Keratinocyte (primary cell): ENCODE measurements around the gene GARIN6. TPM values are rescaled to one million over a fixed set of nuclear protein-coding genes. Genes with fewer than 3 reads are reported as not detected.

Experiments used
- DNase-seq: peaks from one replicate; pipeline ENCODE4 v3.0.0-alpha.2; 2011; ENCODE audit warnings: low read depth, missing footprints, low spot score
- FAIRE-seq: peaks from 2 replicates; lab custom pipeline; 2011; peaks lifted over from hg19 to GRCh38; lab: Jason Lieb, UNC
- H2AFZ ChIP-seq: 2 replicates; pipeline ENCODE4 v1.6.0; 2012; ENCODE audit warnings: low read length, control low read depth, inconsistent platforms; ENCODE audit not compliant: control insufficient read depth
- H3K27ac ChIP-seq: 2 replicates; pipeline ENCODE4 v1.5.1; 2011; ENCODE audit warnings: low read length; ENCODE audit not compliant: control insufficient read depth, insufficient read depth
- H3K27me3 ChIP-seq: 3 replicates; pipeline ENCODE4 v1.6.0; 2011; ENCODE audit warnings: low read length; ENCODE audit not compliant: control insufficient read depth, insufficient read depth; ENCODE audit errors: extremely low read depth
- H3K36me3 ChIP-seq, 2 experiments: 2 replicates in 1 of 2; 3 replicates in 1 of 2; pipeline ENCODE4 v1.5.1; 2011; ENCODE audit warnings: low read length in 2 of 2, mild to moderate bottlenecking in 1 of 2; ENCODE audit not compliant: control insufficient read depth in 2 of 2, insufficient read depth in 2 of 2; ENCODE audit errors: extremely low read depth in 1 of 2
- H3K4me1 ChIP-seq: 3 replicates; pipeline ENCODE4 v1.5.1; 2011; ENCODE audit warnings: low read length; ENCODE audit not compliant: control insufficient read depth, insufficient read depth; ENCODE audit errors: extremely low read depth
- H3K4me2 ChIP-seq: 3 replicates; pipeline ENCODE4 v1.6.0; 2011; ENCODE audit warnings: low read depth, low read length; ENCODE audit not compliant: control insufficient read depth, insufficient read depth; ENCODE audit errors: extremely low read depth
- H3K4me3 ChIP-seq, 3 experiments: fragments of 200-600 bp in 1 of 3; sonication (generic) in 1 of 3; 2 replicates in 2 of 3; 3 replicates in 1 of 3; pipeline ENCODE4 v1.5.1; 2011 to 2016; ENCODE audit warnings: low read length in 3 of 3, mild to moderate bottlenecking in 3 of 3, control low read depth in 2 of 3, inconsistent platforms in 1 of 3, low read depth in 1 of 3, mixed read lengths in 1 of 3, mixed run types in 1 of 3, moderate library complexity in 1 of 3; ENCODE audit not compliant: control insufficient read depth in 2 of 3, insufficient read depth in 2 of 3; ENCODE audit errors: extremely low read depth in 1 of 3
- H3K79me2 ChIP-seq: 2 replicates; pipeline ENCODE4 v1.6.0; 2012; ENCODE audit warnings: low read length; ENCODE audit not compliant: control insufficient read depth, insufficient read depth
- H3K9ac ChIP-seq: 3 replicates; pipeline ENCODE4 v1.6.0; 2011; ENCODE audit warnings: low read length; ENCODE audit not compliant: control insufficient read depth, insufficient read depth; ENCODE audit errors: extremely low read depth
- H3K9me1 ChIP-seq: 3 replicates; pipeline ENCODE4 v1.6.0; 2011; ENCODE audit warnings: low read length; ENCODE audit not compliant: control insufficient read depth, insufficient read depth; ENCODE audit errors: extremely low read depth
- H3K9me3 ChIP-seq: 2 replicates; pipeline ENCODE4 v1.5.1; 2012; ENCODE audit warnings: low read depth, low read length; ENCODE audit not compliant: control insufficient read depth
- H4K20me1 ChIP-seq: 3 replicates; pipeline ENCODE4 v1.6.0; 2011; ENCODE audit warnings: low read length; ENCODE audit not compliant: control insufficient read depth, insufficient read depth; ENCODE audit errors: extremely low read depth
- EZH2 ChIP-seq: IDR thresholded peaks from one replicate; pipeline ENCODE4 v1.6.1; 2012; ENCODE audit warnings: inconsistent platforms, mild to moderate bottlenecking, low read length, moderate library complexity
- dilution Hi-C: fragments of 300-500 bp; cut with MboI; formaldehyde crosslinking; loops from one replicate; pipeline ENCODE4 v1.7.0; 2020; ENCODE audit warnings: low sequenced_read_pairs; ENCODE audit not compliant: extremely low pct_ligation_motif_present
- polyA plus RNA-seq, 5 experiments: library from polyadenylated mRNA; depleted of rRNA in 3 of 5; stranded (reverse) in 3 of 5; stranded (forward) in 1 of 5; unstranded in 1 of 5; fragments of >200 nt; gene quantifications; 1 replicate in 1 of 5; 2 replicates in 3 of 5; 3 replicates in 1 of 5; pipeline versions ENCODE4 v1.2.1 to v1.2.3, GENCODE V29; 2011 to 2012; ENCODE audit warnings: missing spikeins in 2 of 5, low read depth in 1 of 5, low replicate concordance in 1 of 5
- TF ChIP-seq, protein P1 (sequence below), 3 experiments: IDR thresholded peaks in 1 of 3; conservative IDR thresholded peaks in 1 of 3; optimal IDR thresholded peaks in 1 of 3; 2 replicates in 2 of 3; 3 replicates in 1 of 3; pipeline versions ENCODE3 to v1.5.1; 2011; ENCODE audit warnings: low read length in 3 of 3, mild to moderate bottlenecking in 3 of 3, moderate library complexity in 2 of 3, control low read depth in 1 of 3, inconsistent platforms in 1 of 3; ENCODE audit not compliant: insufficient read depth in 2 of 3; ENCODE audit errors: extremely low read depth in 1 of 3

GARIN6 gene
- polyA plus RNA-seq, 1 donor (not counting 4 experiments of a cell fraction or from before 2014, with no cell fraction given), result not detected

DNA sequence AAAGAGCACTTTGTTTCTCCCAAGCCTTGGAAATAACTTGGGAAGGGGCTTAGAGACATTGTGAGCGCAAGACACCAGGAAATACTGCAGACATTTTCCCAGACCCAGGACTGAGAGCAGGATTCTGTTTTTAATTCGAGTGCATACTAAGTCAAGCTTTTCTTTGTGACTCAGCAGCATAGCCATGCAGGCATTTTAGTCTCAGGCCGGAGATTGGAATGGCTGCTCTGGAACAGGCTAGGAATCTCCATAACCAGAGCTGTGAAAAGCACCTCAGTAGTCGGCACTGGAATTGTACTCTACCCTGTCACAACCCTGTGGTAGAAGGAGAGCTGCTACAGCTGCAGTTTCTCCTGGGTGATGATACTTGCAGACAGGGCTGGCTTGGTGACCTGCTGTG is 28.9 kb upstream of the GARIN6 start:
- DNase-seq (no peak), FAIRE-seq (no peak)
- no peaks in the 10 kb centered on the region for H3K36me3 ChIP-seq
- dilution Hi-C loops, result no loop called here
- no peaks in the 10 kb centered on the region for H3K27me3 ChIP-seq
- H2AFZ ChIP-seq, result no peak overlapping the region
- no peak for TF ChIP-seq EZH2
- TF ChIP-seq, protein P1, sequence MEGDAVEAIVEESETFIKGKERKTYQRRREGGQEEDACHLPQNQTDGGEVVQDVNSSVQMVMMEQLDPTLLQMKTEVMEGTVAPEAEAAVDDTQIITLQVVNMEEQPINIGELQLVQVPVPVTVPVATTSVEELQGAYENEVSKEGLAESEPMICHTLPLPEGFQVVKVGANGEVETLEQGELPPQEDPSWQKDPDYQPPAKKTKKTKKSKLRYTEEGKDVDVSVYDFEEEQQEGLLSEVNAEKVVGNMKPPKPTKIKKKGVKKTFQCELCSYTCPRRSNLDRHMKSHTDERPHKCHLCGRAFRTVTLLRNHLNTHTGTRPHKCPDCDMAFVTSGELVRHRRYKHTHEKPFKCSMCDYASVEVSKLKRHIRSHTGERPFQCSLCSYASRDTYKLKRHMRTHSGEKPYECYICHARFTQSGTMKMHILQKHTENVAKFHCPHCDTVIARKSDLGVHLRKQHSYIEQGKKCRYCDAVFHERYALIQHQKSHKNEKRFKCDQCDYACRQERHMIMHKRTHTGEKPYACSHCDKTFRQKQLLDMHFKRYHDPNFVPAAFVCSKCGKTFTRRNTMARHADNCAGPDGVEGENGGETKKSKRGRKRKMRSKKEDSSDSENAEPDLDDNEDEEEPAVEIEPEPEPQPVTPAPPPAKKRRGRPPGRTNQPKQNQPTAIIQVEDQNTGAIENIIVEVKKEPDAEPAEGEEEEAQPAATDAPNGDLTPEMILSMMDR (optimal IDR thresholded peaks at IDR 0.05 in 1 of 3, IDR thresholded peaks at IDR 0.05 in 1 of 3, conservative IDR thresholded peaks at IDR 0.05 in 1 of 3; ENCODE audit: extremely low read depth in 1 of 3, insufficient read depth in 2 of 3, low read length in 3 of 3), result no peak
- no peaks in the 10 kb centered on the region for H3K9me1 ChIP-seq
- no peaks in the 10 kb centered on the region for H3K4me1 ChIP-seq
- H3K4me2 ChIP-seq, result no peak overlapping the region
- no peaks in the 10 kb centered on the region for H4K20me1 ChIP-seq
- no peak overlapping the region for H3K4me3 ChIP-seq
- H3K27ac ChIP-seq, result no peak overlapping the region
- peaks cover 6% of the 10 kb centered on the region for H3K9me3 ChIP-seq
- H3K79me2 ChIP-seq, result no peaks in the 10 kb centered on the region
- H3K9ac ChIP-seq, result no peak overlapping the region

DNA sequence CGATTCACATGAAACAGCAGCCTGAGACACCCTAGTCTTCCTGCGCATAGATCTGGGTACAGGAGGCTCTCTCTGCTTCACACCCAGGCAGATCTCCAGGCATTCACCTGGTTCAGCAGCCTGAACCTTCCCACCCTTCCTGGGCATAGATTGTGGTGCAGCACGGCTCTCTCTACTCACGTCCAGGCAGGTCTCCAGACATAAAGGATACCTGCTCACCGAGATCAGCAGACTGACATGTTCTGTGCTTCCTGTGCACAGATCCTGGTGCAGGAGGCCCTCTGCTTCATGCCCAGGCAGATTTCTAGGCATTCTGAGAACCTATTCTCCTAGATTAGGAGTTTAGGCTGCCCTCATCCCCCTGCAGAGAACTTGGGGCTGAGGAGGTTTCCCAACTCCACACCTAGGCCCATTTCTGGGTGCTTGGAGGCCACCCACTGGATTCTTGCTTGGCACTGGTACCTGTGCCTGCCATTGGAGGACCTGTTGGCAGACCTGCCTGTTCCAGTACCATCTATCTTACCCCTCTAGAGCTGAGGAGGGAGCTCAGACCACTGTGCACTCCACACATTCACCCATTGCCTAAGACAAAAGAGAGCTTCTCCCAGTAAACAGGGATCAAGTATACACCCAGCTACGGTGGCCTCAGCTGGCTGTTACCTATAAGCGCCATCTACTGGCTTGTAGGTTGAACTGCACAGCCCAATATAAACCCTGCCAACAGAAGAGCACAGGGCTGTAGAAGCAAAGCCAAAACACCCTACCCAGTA is 28.0 kb upstream of the GARIN6 start:
- DNase-seq (no peak), FAIRE-seq (no peak)
- H3K9me3 ChIP-seq, result peaks cover 6% of the 10 kb centered on the region
- TF ChIP-seq EZH2, result no peak
- TF ChIP-seq, protein P1 (optimal IDR thresholded peaks at IDR 0.05 in 1 of 3, IDR thresholded peaks at IDR 0.05 in 1 of 3, conservative IDR thresholded peaks at IDR 0.05 in 1 of 3; ENCODE audit: extremely low read depth in 1 of 3, insufficient read depth in 2 of 3, low read length in 3 of 3), result peak; percentile 70 to 77 (median 76)
- no peak overlapping the region for H3K4me3 ChIP-seq
- no peaks in the 10 kb centered on the region for H3K9me1 ChIP-seq
- no peaks in the 10 kb centered on the region for H3K27me3 ChIP-seq
- H3K79me2 ChIP-seq, result no peaks in the 10 kb centered on the region
- H3K9ac ChIP-seq, result no peak overlapping the region
- H3K4me1 ChIP-seq, result no peaks in the 10 kb centered on the region
- dilution Hi-C loops, result no loop called here
- H3K27ac ChIP-seq, result no peak overlapping the region
- no peaks in the 10 kb centered on the region for H4K20me1 ChIP-seq
- H3K36me3 ChIP-seq, result no peaks in the 10 kb centered on the region
- no peak overlapping the region for H2AFZ ChIP-seq
- no peak overlapping the region for H3K4me2 ChIP-seq
